Transverse colon (tissue), 4 donors: ENCODE measurements around the gene CREBBP. TPM values are rescaled to one million over a fixed set of nuclear protein-coding genes. Genes with fewer than 3 reads are reported as not detected.
"Not testable (repeated sequence)": the region's sequence is repeated elsewhere in the genome, so short reads cannot be mapped to it uniquely, and the experiment has no call there.

Source experiments
- DNase-seq: peaks from one replicate; pipeline ENCODE4 v3.0.0-alpha.2; 2019
- H3K27ac ChIP-seq, 4 donors: fragments of 200-600 bp; sonication (generic); 2 replicates each; pipeline ENCODE4 v1.5.1; 2016 to 2018; ENCODE audit warnings: inconsistent platforms in 4 of 4
- H3K27me3 ChIP-seq: fragments of 200-600 bp; sonication (generic); 2 replicates; pipeline ENCODE4 v1.5.1; 2017; ENCODE audit warnings: inconsistent platforms
- H3K36me3 ChIP-seq, 4 donors: fragments of 200-600 bp; sonication (generic); 2 replicates each; pipeline ENCODE4 v1.5.1; 2017 to 2019; ENCODE audit warnings: inconsistent platforms in 4 of 4
- H3K4me1 ChIP-seq, 4 donors: fragments of 200-600 bp; sonication (generic); 2 replicates each; pipeline ENCODE4 v1.5.1; 2017 to 2020; ENCODE audit warnings: inconsistent platforms in 4 of 4
- H3K4me3 ChIP-seq, 4 donors: fragments of 200-600 bp; sonication (generic); 1 replicate in 1 of 4; 2 replicates in 3 of 4; pipeline versions ENCODE4 v1.5.1 to v1.6.1; 2017 to 2019; ENCODE audit warnings: inconsistent platforms in 4 of 4
- H3K9me3 ChIP-seq, 2 donors: fragments of 200-600 bp; sonication (generic); 2 replicates each; pipeline ENCODE4 v1.5.1; 2017 to 2019; ENCODE audit warnings: inconsistent platforms in 2 of 2
- CTCF ChIP-seq, 5 experiments: fragments of 200-600 bp in 3 of 5; fragments of 450-650 bp in 2 of 5; sonication (generic) in 3 of 5; IDR thresholded peaks; 1 replicate in 2 of 5; 2 replicates in 3 of 5; pipeline ENCODE4 v1.5.1; 2016 to 2017; ENCODE audit warnings: antibody characterized with exemption in 5 of 5, inconsistent platforms in 3 of 5, mild to moderate bottlenecking in 2 of 5, moderate library complexity in 1 of 5
- EP300 ChIP-seq: sonication (generic); formaldehyde crosslinking; IDR thresholded peaks from one replicate; pipeline ENCODE4 v1.6.1; 2017; ENCODE audit warnings: antibody characterized with exemption, low read depth
- POLR2A ChIP-seq: fragments of 450-650 bp; IDR thresholded peaks from one replicate; pipeline ENCODE4 v1.6.1; 2016; ENCODE audit warnings: antibody characterized with exemption, mild to moderate bottlenecking, moderate library complexity
- POLR2AphosphoS5 ChIP-seq, 3 donors: sonication (generic); formaldehyde crosslinking; IDR thresholded peaks; one replicate each; pipeline ENCODE4 v1.6.1; 2016; ENCODE audit warnings: antibody characterized with exemption in 3 of 3
- WGBS, 2 donors: methylation state at CpG; one replicate each; pipeline ENCODE4 v1.1.5; 2018; ENCODE audit warnings: low coverage in 1 of 2; 5-methylcytosine and 5-hydroxymethylcytosine counted together
- in situ Hi-C, 4 donors: fragments of 200-750 bp; cut with MboI; loops; one replicate each; pipeline versions ENCODE4 v1.15.0 to v1.15.1; 2017; ENCODE audit warnings: low sequenced_read_pairs in 3 of 4, low pct_ligation_motif_present in 1 of 4, low pct_unique_long_range_greater_than_20kb in 1 of 4
- intact Hi-C: fragments of 100-400 bp; cut with DNase I; formaldehyde crosslinking; loops from one replicate; pipeline ENCODE4 v1.15.1; 2023; ENCODE audit warnings: low total_unique reads
- total RNA-seq, 4 donors: library from RNA; depleted of rRNA; stranded (reverse); fragments of >200 nt; gene quantifications; one replicate each; pipeline ENCODE4 v1.1.0, GENCODE V29; 2016

The CREBBP gene
- total RNA-seq, 4 donors from 2014 or later: 52.4 to 235 (median 98.7) TPM

- no peak for DNase-seq
- WGBS, 2 donors: 80% methylated on average over 1 to 3 of the region's 3 CpGs
- intact Hi-C loops (no loop called here), in situ Hi-C loops (no loop called here)
- no peaks in the 10 kb centered on the region for H3K4me1 ChIP-seq
- H3K4me3 ChIP-seq: no peak overlapping the region
- no peak for TF ChIP-seq POLR2AphosphoS5 (IDR thresholded peaks at IDR 0.05)
- no peak for TF ChIP-seq CTCF (IDR thresholded peaks at IDR 0.05)
- no peak for TF ChIP-seq EP300
- no peak for TF ChIP-seq POLR2A
- no peaks in the 10 kb centered on the region for H3K36me3 ChIP-seq
- H3K27ac ChIP-seq: no peak overlapping the region
- no peaks in the 10 kb centered on the region for H3K27me3 ChIP-seq
- no peaks in the 10 kb centered on the region for H3K9me3 ChIP-seq
Measured at GRCh38 chr16:3904875-3905274, 24.4 kb upstream of the CREBBP start.

- no peak for DNase-seq
- no peak overlapping the region for H3K27ac ChIP-seq
- H3K4me1 ChIP-seq: no peaks in the 10 kb centered on the region
- no peaks in the 10 kb centered on the region for H3K9me3 ChIP-seq
- WGBS, 2 donors: 83 to 87% methylated on average over 10 of the region's 10 CpGs
- TF ChIP-seq POLR2A (no peak), POLR2AphosphoS5 (IDR thresholded peaks at IDR 0.05) (no peak), EP300 (no peak), CTCF (IDR thresholded peaks at IDR 0.05) (no peak)
- H3K27me3 ChIP-seq: peaks cover 12% of the 10 kb centered on the region
- no peak overlapping the region for H3K4me3 ChIP-seq
- intact Hi-C loops: no loop called here
- in situ Hi-C loops: loop anchor here in 1 of 4 donors (25.0 kb wide), 1 partner anchor 203 kb away; no protein-coding TSS in a partner anchor
- no peaks in the 10 kb centered on the region for H3K36me3 ChIP-seq
Measured at GRCh38 chr16:3890091-3890490, 9.6 kb upstream of the CREBBP start.

- H3K27ac ChIP-seq: no peak overlapping the region
- H3K4me3 ChIP-seq: no peak overlapping the region
- no peaks in the 10 kb centered on the region for H3K36me3 ChIP-seq
- H3K9me3 ChIP-seq: no peaks in the 10 kb centered on the region
- intact Hi-C loops (no loop called here), in situ Hi-C loops (loop anchor here in 1 of 4 donors (25.0 kb wide), 1 partner anchor 202 kb away; no protein-coding TSS in a partner anchor)
- H3K27me3 ChIP-seq: peaks cover 12% of the 10 kb centered on the region
- no peak for TF ChIP-seq EP300
- no peak for TF ChIP-seq POLR2A
- no peak for TF ChIP-seq CTCF (IDR thresholded peaks at IDR 0.05)
- 61 to 76% methylated on average over 2 to 4 of the region's 4 CpGs for WGBS, 2 donors
- no peak for DNase-seq
- H3K4me1 ChIP-seq: no peaks in the 10 kb centered on the region
Measured at GRCh38 chr16:3889059-3889458, 8.5 kb upstream of the CREBBP start.

- H3K36me3 ChIP-seq, H3K27me3 ChIP-seq, H3K4me3 ChIP-seq, H3K27ac ChIP-seq, H3K9me3 ChIP-seq, DNase-seq, intact Hi-C loops, H3K4me1 ChIP-seq: not testable (repeated sequence)
- 86% methylated on average over 5 of the region's 5 CpGs; no CpG with 5 or more reads in 1 of the 2 donors for WGBS, 2 donors
- in situ Hi-C loops: loop anchor here in 1 of 4 donors (25.0 kb wide), 1 partner anchor 199 kb away; no protein-coding TSS in a partner anchor
Measured at GRCh38 chr16:3885999-3886398, 5.5 kb upstream of the CREBBP start.

- Histone ChIP-seq H3K27ac (no peak overlapping the region), H3K4me3 (no peak overlapping the region), H3K36me3 (no peaks in the 10 kb centered on the region), H3K9me3 (no peaks in the 10 kb centered on the region), H3K27me3 (no peaks in the 10 kb centered on the region), H3K4me1 (peaks cover 0 to 7% (median 2%) of the 10 kb centered on the region in 4 donors)
- TF ChIP-seq POLR2A (no peak), EP300 (no peak), POLR2AphosphoS5 (IDR thresholded peaks at IDR 0.05) (no peak), CTCF (IDR thresholded peaks at IDR 0.05) (no peak)
- WGBS, 2 donors: 83 to 100% methylated on average over 1 to 6 of the region's 6 CpGs
- in situ Hi-C loops (loop anchor here in 1 of 4 donors (25.0 kb wide), 1 partner anchor 197 kb away; no protein-coding TSS in a partner anchor), intact Hi-C loops (no loop called here)
- DNase-seq: no peak
Measured at GRCh38 chr16:3884398-3884797, 3.9 kb upstream of the CREBBP start.
